Memory B cell (primary cell): ENCODE results near the gene CPT1C.

ENCODE experiments used
- ATAC-seq: fragments of 150-1000 bp; cut with Tn5 transposase; 2 replicates; pipeline ENCODE4 v1.10.0; 2021; ENCODE audit warnings: low read depth, mild to moderate bottlenecking, moderate library complexity
- DNase-seq, 2 donors: peaks; one replicate each; pipeline ENCODE4 v3.0.0; 2022; ENCODE audit warnings: low spot score in 2 of 2
- H3K27ac Mint-ChIP-seq: one replicate; pipeline ENCODE4 v1.8.0; 2022; ENCODE audit warnings: mild to moderate bottlenecking, moderate library complexity, mixed read lengths
- H3K27me3 Mint-ChIP-seq: one replicate; pipeline ENCODE4 v1.8.0; 2022; ENCODE audit warnings: mixed read lengths
- H3K36me3 Mint-ChIP-seq: one replicate; pipeline ENCODE4 v1.8.0; 2022; ENCODE audit warnings: mild to moderate bottlenecking, mixed read lengths
- H3K4me1 Mint-ChIP-seq: one replicate; pipeline ENCODE4 v1.8.0; 2022; ENCODE audit warnings: mixed read lengths
- H3K4me3 Mint-ChIP-seq: one replicate; pipeline ENCODE4 v1.8.0; 2022; ENCODE audit warnings: mild to moderate bottlenecking, moderate library complexity, mixed read lengths
- H3K9me3 Mint-ChIP-seq: one replicate; pipeline ENCODE4 v1.8.0; 2022; ENCODE audit warnings: mixed read lengths

Gene CPT1C

GRCh38 chr19:49683814-49684250, 7.1 kb upstream of the CPT1C start:
- H3K36me3 Mint-ChIP-seq: peaks cover 31% of the 10 kb centered on the region
- no peak overlapping the region for H3K4me3 Mint-ChIP-seq
- no peaks in the 10 kb centered on the region for H3K27me3 Mint-ChIP-seq
- no peak overlapping the region for H3K27ac Mint-ChIP-seq
- no peaks in the 10 kb centered on the region for H3K9me3 Mint-ChIP-seq
- ATAC-seq (no peak), DNase-seq (no peak)
- H3K4me1 Mint-ChIP-seq: peaks cover 18% of the 10 kb centered on the region

- H3K4me3 Mint-ChIP-seq: no peak overlapping the region
- peaks cover 18% of the 10 kb centered on the region for H3K4me1 Mint-ChIP-seq
- H3K27ac Mint-ChIP-seq: no peak overlapping the region
- ATAC-seq (peak; percentile 18), DNase-seq (no peak)
- no peaks in the 10 kb centered on the region for H3K9me3 Mint-ChIP-seq
- no peaks in the 10 kb centered on the region for H3K27me3 Mint-ChIP-seq
- H3K36me3 Mint-ChIP-seq: peaks cover 31% of the 10 kb centered on the region
Measured at GRCh38 chr19:49684251-49684982, 6.5 kb upstream of the CPT1C start.

GRCh38 chr19:49684983-49685553, 5.8 kb upstream of the CPT1C start:
- ATAC-seq: no peak
- no peak overlapping the region for H3K27ac Mint-ChIP-seq
- H3K4me3 Mint-ChIP-seq: no peak overlapping the region
- H3K27me3 Mint-ChIP-seq: peaks cover 3% of the 10 kb centered on the region
- no peak for DNase-seq
- H3K9me3 Mint-ChIP-seq: no peaks in the 10 kb centered on the region
- H3K36me3 Mint-ChIP-seq: peaks cover 27% of the 10 kb centered on the region
- H3K4me1 Mint-ChIP-seq: peaks cover 16% of the 10 kb centered on the region

- Mint-ChIP-seq H3K27me3 (peaks cover 10% of the 10 kb centered on the region), H3K27ac (no peak overlapping the region), H3K36me3 (peaks cover 27% of the 10 kb centered on the region), H3K9me3 (no peaks in the 10 kb centered on the region), H3K4me3 (no peak overlapping the region), H3K4me1 (peaks cover 21% of the 10 kb centered on the region)
- ATAC-seq (no peak), DNase-seq (no peak)
Measured at GRCh38 chr19:49685845-49686332, 5.0 kb upstream of the CPT1C start.

- no peak overlapping the region for H3K27ac Mint-ChIP-seq
- DNase-seq: no peak
- no peak overlapping the region for H3K4me3 Mint-ChIP-seq
- no peaks in the 10 kb centered on the region for H3K9me3 Mint-ChIP-seq
- peaks cover 10% of the 10 kb centered on the region for H3K27me3 Mint-ChIP-seq
- peaks cover 22% of the 10 kb centered on the region for H3K4me1 Mint-ChIP-seq
- peaks cover 26% of the 10 kb centered on the region for H3K36me3 Mint-ChIP-seq
- ATAC-seq: no peak
Measured at GRCh38 chr19:49686503-49687088, 4.3 kb upstream of the CPT1C start.

- Mint-ChIP-seq H3K4me3 (no peak overlapping the region), H3K36me3 (peaks cover 26% of the 10 kb centered on the region), H3K27ac (no peak overlapping the region)
Measured at GRCh38 chr19:49687150-49687549, 3.8 kb upstream of the CPT1C start.

GRCh38 chr19:49687566-49688316, 3.2 kb upstream of the CPT1C start:
- H3K27me3 Mint-ChIP-seq: peaks cover 12% of the 10 kb centered on the region
- ATAC-seq (no peak), DNase-seq (no peak)
- H3K36me3 Mint-ChIP-seq: peaks cover 26% of the 10 kb centered on the region
- H3K9me3 Mint-ChIP-seq: no peaks in the 10 kb centered on the region
- no peak overlapping the region for H3K27ac Mint-ChIP-seq
- peaks cover 22% of the 10 kb centered on the region for H3K4me1 Mint-ChIP-seq
- no peak overlapping the region for H3K4me3 Mint-ChIP-seq

More at GRCh38 chr19:49687150-49687549, 3.8 kb upstream of the CPT1C start:
- ATAC-seq (no peak), DNase-seq (no peak)
- peaks cover 10% of the 10 kb centered on the region for H3K27me3 Mint-ChIP-seq
- H3K4me1 Mint-ChIP-seq: peaks cover 22% of the 10 kb centered on the region
- no peaks in the 10 kb centered on the region for H3K9me3 Mint-ChIP-seq

GRCh38 chr19:49688531-49689132, 2.3 kb upstream of the CPT1C start:
- H3K27ac Mint-ChIP-seq: no peak overlapping the region
- DNase-seq: no peak
- no peak overlapping the region for H3K4me3 Mint-ChIP-seq
- peaks cover 25% of the 10 kb centered on the region for H3K36me3 Mint-ChIP-seq
- H3K27me3 Mint-ChIP-seq: peaks cover 12% of the 10 kb centered on the region
- ATAC-seq: no peak
- no peaks in the 10 kb centered on the region for H3K9me3 Mint-ChIP-seq
- H3K4me1 Mint-ChIP-seq: peaks cover 22% of the 10 kb centered on the region

- peak; percentile 64 for ATAC-seq
- Mint-ChIP-seq H3K4me3 (peak within 1 kb of the TSS; percentile 88), H3K27me3 (peaks cover 14% of the 10 kb centered on the region), H3K9me3 (no peaks in the 10 kb centered on the region), H3K4me1 (peaks cover 17% of the 10 kb centered on the region), H3K36me3 (peaks cover 17% of the 10 kb centered on the region), H3K27ac (no peak within 1 kb of the TSS)
- no peak for DNase-seq
Measured at GRCh38 chr19:49689133-49690078, 1.5 kb upstream of the CPT1C start, which contains the start of gene ADM5. ADM5 (plus strand) TSS chr19:49689594; CDS start chr19:49689838, 244 bp downstream.

- H3K27me3 Mint-ChIP-seq: peaks cover 14% of the 10 kb centered on the region
- no peaks in the 10 kb centered on the region for H3K9me3 Mint-ChIP-seq
- no peak for DNase-seq
- no peak overlapping the region for H3K27ac Mint-ChIP-seq
- H3K36me3 Mint-ChIP-seq: peaks cover 15% of the 10 kb centered on the region
- peak; percentile 44 for ATAC-seq
- peak overlapping the region; percentile 88 for H3K4me3 Mint-ChIP-seq
- H3K4me1 Mint-ChIP-seq: peaks cover 17% of the 10 kb centered on the region
Measured at GRCh38 chr19:49690079-49690655, 749 bp upstream of the CPT1C start.

- peak overlapping the region; percentile 88 for H3K4me3 Mint-ChIP-seq
- H3K4me1 Mint-ChIP-seq: peaks cover 17% of the 10 kb centered on the region
- H3K36me3 Mint-ChIP-seq: peaks cover 9% of the 10 kb centered on the region
- H3K27ac Mint-ChIP-seq: no peak overlapping the region
- DNase-seq (no peak), ATAC-seq (no peak)
- H3K9me3 Mint-ChIP-seq: no peaks in the 10 kb centered on the region
- H3K27me3 Mint-ChIP-seq: peaks cover 14% of the 10 kb centered on the region
Measured at GRCh38 chr19:49691243-49692146, 579 bp downstream of the CPT1C start.

GRCh38 chr19:49692147-49692506, 1.2 kb downstream of the CPT1C start:
- Mint-ChIP-seq H3K9me3 (no peaks in the 10 kb centered on the region), H3K4me1 (peaks cover 15% of the 10 kb centered on the region), H3K36me3 (peaks cover 6% of the 10 kb centered on the region), H3K27me3 (peaks cover 14% of the 10 kb centered on the region), H3K27ac (no peak overlapping the region), H3K4me3 (peak overlapping the region; percentile 6)
- ATAC-seq (no peak), DNase-seq (no peak)
